DMS79 (cell line): ENCODE data around the gene ING2.

Experiments used
- DNase-seq: peaks from one replicate; lab custom pipeline; 2025; lab: John Stamatoyannopoulos, UW

Gene ING2

GRCh38 chr4:183499801-183500200 lies 5.1 kb upstream of the ING2 start:
- no peak for DNase-seq

- no peak for DNase-seq
These were observed 1.3 kb upstream of the ING2 start for GRCh38 chr4:183503497-183504063.

- peak; percentile 79 for DNase-seq
These were observed 561 bp upstream of the ING2 start for GRCh38 chr4:183504064-183504929.

GRCh38 chr4:183505611-183506388 lies 942 bp downstream of the ING2 start:
- peak; percentile 45 for DNase-seq

- DNase-seq, result no peak
These were observed 1.5 kb downstream of the ING2 start for GRCh38 chr4:183506389-183506735.

- DNase-seq, result no peak
These were observed 3.3 kb downstream of the ING2 start for GRCh38 chr4:183507925-183508696.

GRCh38 chr4:183508697-183509335 lies 4.0 kb downstream of the ING2 start:
- DNase-seq, result no peak

- no peak for DNase-seq
These were observed 10.6 kb downstream of the ING2 start for GRCh38 chr4:183515411-183515810.

- no peak for DNase-seq
These were observed 12.3 kb downstream of the ING2 start for GRCh38 chr4:183517194-183517593.

GRCh38 chr4:183517781-183518180 lies 12.9 kb downstream of the ING2 start:
- no peak for DNase-seq

- no peak for DNase-seq
These were observed 18.0 kb downstream of the ING2 start for GRCh38 chr4:183522821-183523220.

GRCh38 chr4:183527326-183527725 lies 22.5 kb downstream of the ING2 start:
- DNase-seq, result no peak

GRCh38 chr4:183532821-183533220 lies 28.0 kb downstream of the ING2 start:
- DNase-seq, result no peak

- no peak for DNase-seq
These were observed 28.8 kb downstream of the ING2 start for GRCh38 chr4:183533698-183534097.

- no peak for DNase-seq
These were observed 35.7 kb downstream of the ING2 start for GRCh38 chr4:183540410-183541009.

- no peak for DNase-seq
These were observed 36.3 kb downstream of the ING2 start for GRCh38 chr4:183541010-183541751.

- DNase-seq, result no peak
These were observed 36.8 kb downstream of the ING2 start for GRCh38 chr4:183541752-183542040.

GRCh38 chr4:183543435-183543834 lies 38.6 kb downstream of the ING2 start:
- no peak for DNase-seq

- no peak for DNase-seq
These were observed 39.3 kb downstream of the ING2 start for GRCh38 chr4:183544109-183544508.

- no peak for DNase-seq
These were observed 41.5 kb downstream of the ING2 start for GRCh38 chr4:183546376-183546775.

GRCh38 chr4:183548306-183548705 lies 43.4 kb downstream of the ING2 start:
- DNase-seq, result no peak
